HG03097 (cell line): ENCODE data around the gene NACA.
"Not testable (repeated sequence)": the region's sequence is repeated elsewhere in the genome, so short reads cannot be mapped to it uniquely, and the experiment has no call there.

Experiments
- ATAC-seq: cut with Tn5 transposase; IDR thresholded peaks from one replicate; pipeline ENCODE4 v1.9.1; 2021; ENCODE audit not compliant: unreplicated experiment, low FRiP score

The NACA gene

GRCh38 chr12:56725723-56726102 is 614 bp upstream of the NACA start:
- no peak for ATAC-seq

- no peak for ATAC-seq
Measured at GRCh38 chr12:56724701-56724971, 463 bp downstream of the NACA start.

- no peak for ATAC-seq
Measured at GRCh38 chr12:56723889-56724700, 1.0 kb downstream of the NACA start.

- ATAC-seq: no peak
Measured at GRCh38 chr12:56723352-56723751, 1.7 kb downstream of the NACA start.

- no peak for ATAC-seq
Measured at GRCh38 chr12:56722832-56723231, 2.3 kb downstream of the NACA start.

- ATAC-seq: no peak
Measured at GRCh38 chr12:56721721-56722120, 3.4 kb downstream of the NACA start.

- ATAC-seq: no peak
Measured at GRCh38 chr12:56721216-56721615, 3.9 kb downstream of the NACA start.

GRCh38 chr12:56720731-56721151 is 4.4 kb downstream of the NACA start:
- ATAC-seq: no peak

GRCh38 chr12:56719056-56719455 is 6.0 kb downstream of the NACA start:
- no peak for ATAC-seq

- no peak for ATAC-seq
Measured at GRCh38 chr12:56718636-56719035, 6.5 kb downstream of the NACA start.

GRCh38 chr12:56718149-56718548 is 7.0 kb downstream of the NACA start:
- ATAC-seq: no peak

GRCh38 chr12:56716933-56717880 is 7.9 kb downstream of the NACA start:
- no peak for ATAC-seq

GRCh38 chr12:56716458-56716857 is 8.6 kb downstream of the NACA start:
- ATAC-seq: no peak

- no peak for ATAC-seq
Measured at GRCh38 chr12:56715798-56716197, 9.3 kb downstream of the NACA start.

GRCh38 chr12:56714431-56714929 is 10.6 kb downstream of the NACA start:
- no peak for ATAC-seq

GRCh38 chr12:56713345-56713744 is 11.8 kb downstream of the NACA start:
- no peak for ATAC-seq

- no peak for ATAC-seq
Measured at GRCh38 chr12:56709759-56710376, 15.2 kb downstream of the NACA start.

GRCh38 chr12:56704522-56704921 is 20.6 kb downstream of the NACA start:
- not testable (repeated sequence) for ATAC-seq

GRCh38 chr12:56699020-56699661 is 26.0 kb downstream of the NACA start:
- no peak for ATAC-seq

- ATAC-seq: no peak
Measured at GRCh38 chr12:56695327-56696101, 29.6 kb downstream of the NACA start.
